KMS-11 (cell line): ENCODE data around the gene TFE3.

ENCODE experiments used
- H2AFZ ChIP-seq: fragments of 200-600 bp; sonication (generic); 2 replicates; pipeline ENCODE4 v1.6.1; 2016; ENCODE audit warnings: antibody characterized with exemption, mixed run types, low read depth
- H3K27ac ChIP-seq: fragments of 200-600 bp; sonication (generic); 2 replicates; pipeline ENCODE4 v1.6.1; 2016; ENCODE audit warnings: mild to moderate bottlenecking, mixed run types
- H3K27me3 ChIP-seq: fragments of 200-600 bp; sonication (generic); 2 replicates; pipeline ENCODE4 v1.6.1; 2017; ENCODE audit warnings: mild to moderate bottlenecking, low read depth, mixed run types, moderate library complexity; ENCODE audit not compliant: insufficient read depth
- H3K36me3 ChIP-seq: fragments of 200-600 bp; sonication (generic); 2 replicates; pipeline ENCODE4 v1.6.1; 2017; ENCODE audit warnings: mild to moderate bottlenecking, mixed run types; ENCODE audit not compliant: insufficient read depth
- H3K4me1 ChIP-seq: fragments of 200-600 bp; sonication (generic); 2 replicates; pipeline ENCODE4 v1.6.1; 2016; ENCODE audit warnings: mild to moderate bottlenecking, low read depth, mixed run types; ENCODE audit not compliant: poor library complexity, severe bottlenecking
- H3K4me2 ChIP-seq: fragments of 200-600 bp; sonication (generic); 2 replicates; pipeline ENCODE4 v1.7.0; 2016; ENCODE audit warnings: mild to moderate bottlenecking, mixed run types
- H3K4me3 ChIP-seq: fragments of 200-600 bp; sonication (generic); IDR thresholded peaks from 2 replicates; pipeline ENCODE4 v1.6.1; 2017; ENCODE audit warnings: low read depth, low read length, mixed read lengths; ENCODE audit not compliant: insufficient read depth
- H3K79me2 ChIP-seq: fragments of 200-600 bp; sonication (generic); 2 replicates; pipeline ENCODE4 v1.6.1; 2016; ENCODE audit warnings: low read depth, mixed run types; ENCODE audit not compliant: insufficient read depth
- H3K9ac ChIP-seq: fragments of 200-600 bp; sonication (generic); 2 replicates; pipeline ENCODE4 v1.6.1; 2016; ENCODE audit warnings: mild to moderate bottlenecking, mixed run types
- H4K20me1 ChIP-seq: fragments of 200-600 bp; sonication (generic); 2 replicates; pipeline ENCODE4 v1.6.1; 2016; ENCODE audit warnings: mild to moderate bottlenecking, mixed run types; ENCODE audit not compliant: insufficient read depth
- CTCF ChIP-seq: fragments of 200-600 bp; sonication (generic); conservative IDR thresholded peaks from 2 replicates; pipeline ENCODE4 v1.6.1; 2017; ENCODE audit warnings: low read depth, mild to moderate bottlenecking, antibody characterized with exemption, low read length, moderate library complexity, mixed read lengths

TFE3 gene

GRCh38 chrX:49043220-49043986 is at the start of gene TFE3:
Gene TFE3, minus strand, starts transcription at chrX:49043357. Its CDS starts 131 bp downstream, at chrX:49043226.
- H3K4me3 ChIP-seq = no peak within 1 kb of the TSS
- peak within 1 kb of the TSS; percentile 68 for H3K27ac ChIP-seq
- peak within 1 kb of the TSS; percentile 74 for H3K9ac ChIP-seq
- H3K36me3 ChIP-seq = no peaks in the 10 kb centered on the region
- TF ChIP-seq CTCF = peak; percentile 62
- H2AFZ ChIP-seq = peak within 1 kb of the TSS; percentile 78
- peaks cover 26% of the 10 kb centered on the region for H3K4me1 ChIP-seq
- H3K4me2 ChIP-seq = peak within 1 kb of the TSS; percentile 71
- no peaks in the 10 kb centered on the region for H4K20me1 ChIP-seq
- H3K79me2 ChIP-seq = peaks cover 26% of the 10 kb centered on the region
- H3K27me3 ChIP-seq = no peaks in the 10 kb centered on the region

- no peak overlapping the region for H3K27ac ChIP-seq
- no peaks in the 10 kb centered on the region for H3K79me2 ChIP-seq
- no peak overlapping the region for H2AFZ ChIP-seq
- H3K9ac ChIP-seq = no peak overlapping the region
- H3K4me2 ChIP-seq = no peak overlapping the region
- no peak overlapping the region for H3K4me3 ChIP-seq
- H3K27me3 ChIP-seq = no peaks in the 10 kb centered on the region
- H3K4me1 ChIP-seq = no peaks in the 10 kb centered on the region
- TF ChIP-seq CTCF = no peak
- H3K36me3 ChIP-seq = no peaks in the 10 kb centered on the region
- H4K20me1 ChIP-seq = no peaks in the 10 kb centered on the region
Measured at GRCh38 chrX:49089553-49089952, 46.4 kb upstream of the TFE3 start.

- Histone ChIP-seq H3K4me1 (no peaks in the 10 kb centered on the region), H3K4me3 (no peak overlapping the region), H3K79me2 (no peaks in the 10 kb centered on the region), H3K27ac (no peak overlapping the region), H3K27me3 (no peaks in the 10 kb centered on the region), H2AFZ (no peak overlapping the region), H3K36me3 (no peaks in the 10 kb centered on the region), H3K9ac (no peak overlapping the region), H3K4me2 (no peak overlapping the region), H4K20me1 (no peaks in the 10 kb centered on the region)
- TF ChIP-seq CTCF = no peak
Measured at GRCh38 chrX:49082271-49082871, 39.2 kb upstream of the TFE3 start.

GRCh38 chrX:49079489-49080428 is 36.6 kb upstream of the TFE3 start, which contains the start of gene WDR45:
Gene WDR45, minus strand, starts transcription at chrX:49079887. Its CDS starts 1,792 bp downstream, at chrX:49078095.
- no peaks in the 10 kb centered on the region for H3K79me2 ChIP-seq
- H3K27me3 ChIP-seq = no peaks in the 10 kb centered on the region
- H3K27ac ChIP-seq = peak within 1 kb of the TSS; percentile 56
- H3K36me3 ChIP-seq = no peaks in the 10 kb centered on the region
- H2AFZ ChIP-seq = peak within 1 kb of the TSS; percentile 87
- peak within 1 kb of the TSS; percentile 76 for H3K4me2 ChIP-seq
- TF ChIP-seq CTCF = no peak
- no peaks in the 10 kb centered on the region for H4K20me1 ChIP-seq
- peak within 1 kb of the TSS; percentile 66; the same call in 1 of the 2 replicates for H3K9ac ChIP-seq
- no peaks in the 10 kb centered on the region for H3K4me1 ChIP-seq
- no peak within 1 kb of the TSS for H3K4me3 ChIP-seq
